Measurements from ENCODE around the gene IGSF22. TPM values are rescaled to one million over a fixed set of nuclear protein-coding genes. Genes with fewer than 3 reads are reported as not detected.
"Not testable (repeated sequence)": the region's sequence is repeated elsewhere in the genome, so short reads cannot be mapped to it uniquely, and the experiment has no call there.

Gene IGSF22
- total RNA-seq, 1 experiment from 2014 or later = 0.08 TPM

- Histone ChIP-seq H3K27ac (peak overlapping the region; percentile 90), H3K27me3 (no peaks in the 10 kb centered on the region), H3K4me1 (peaks cover 43% of the 10 kb centered on the region), H3K9me3 (replicated peaks) (no peaks in the 10 kb centered on the region), H3K36me3 (no peaks in the 10 kb centered on the region), H3K4me3 (peak overlapping the region; percentile 79)
- no peak for DNase-seq
Measured at GRCh38 chr11:18699269-18699596, 26.8 kb downstream of the IGSF22 start.

GRCh38 chr11:18698341-18699268, 27.4 kb downstream of the IGSF22 start, which contains the start of gene TMEM86A:
Gene TMEM86A (plus strand): TSS chr11:18698779. CDS start chr11:18698887, 108 bp downstream.
- peak; percentile 93 to 95 for DNase-seq
- peaks cover 40% of the 10 kb centered on the region for H3K4me1 ChIP-seq
- no peaks in the 10 kb centered on the region for H3K36me3 ChIP-seq
- H3K27ac ChIP-seq = peak within 1 kb of the TSS; percentile 90
- no peaks in the 10 kb centered on the region for H3K27me3 ChIP-seq
- H3K4me3 ChIP-seq = peak within 1 kb of the TSS; percentile 79
- H3K9me3 ChIP-seq (replicated peaks) = no peaks in the 10 kb centered on the region

GRCh38 chr11:18697576-18697975, 28.4 kb downstream of the IGSF22 start:
- no peak for DNase-seq
- peaks cover 40% of the 10 kb centered on the region for H3K4me1 ChIP-seq
- H3K27ac ChIP-seq = no peak overlapping the region
- no peaks in the 10 kb centered on the region for H3K36me3 ChIP-seq
- no peaks in the 10 kb centered on the region for H3K27me3 ChIP-seq
- H3K4me3 ChIP-seq = no peak overlapping the region
- no peaks in the 10 kb centered on the region for H3K9me3 ChIP-seq (replicated peaks)

GRCh38 chr11:18696638-18697225, 29.3 kb downstream of the IGSF22 start:
- Histone ChIP-seq H3K27ac (no peak overlapping the region), H3K4me3 (no peak overlapping the region), H3K36me3 (no peaks in the 10 kb centered on the region), H3K9me3 (replicated peaks) (no peaks in the 10 kb centered on the region), H3K4me1 (peaks cover 42% of the 10 kb centered on the region), H3K27me3 (no peaks in the 10 kb centered on the region)
- DNase-seq = no peak

- Histone ChIP-seq H3K27me3 (peaks cover 1% of the 10 kb centered on the region; the same call in 1 of the 2 replicates), H3K4me3 (no peak overlapping the region), H3K27ac (peak overlapping the region; percentile 47), H3K9me3 (replicated peaks) (no peaks in the 10 kb centered on the region), H3K36me3 (no peaks in the 10 kb centered on the region), H3K4me1 (peaks cover 20% of the 10 kb centered on the region)
- peak; percentile 57 to 70 for DNase-seq
Measured at GRCh38 chr11:18692941-18693760, 32.8 kb downstream of the IGSF22 start.

GRCh38 chr11:18691467-18692140, 34.4 kb downstream of the IGSF22 start:
- peaks cover 16% of the 10 kb centered on the region for H3K4me1 ChIP-seq
- not testable (repeated sequence) for H3K36me3 ChIP-seq; H3K4me3 ChIP-seq; H3K9me3 ChIP-seq (replicated peaks); DNase-seq; H3K27ac ChIP-seq; H3K27me3 ChIP-seq

GRCh38 chr11:18684267-18684666, 41.7 kb downstream of the IGSF22 start:
- no peaks in the 10 kb centered on the region for H3K36me3 ChIP-seq
- no peak for DNase-seq
- no peaks in the 10 kb centered on the region for H3K4me1 ChIP-seq

GRCh38 chr11:18682466-18682865, 43.5 kb downstream of the IGSF22 start:
- H3K27ac ChIP-seq = no peak overlapping the region
- H3K4me1 ChIP-seq = no peaks in the 10 kb centered on the region
- peaks cover 13% of the 10 kb centered on the region; the same call in 1 of the 2 replicates for H3K27me3 ChIP-seq
- no peak for DNase-seq
- no peak overlapping the region for H3K4me3 ChIP-seq
- H3K9me3 ChIP-seq (replicated peaks) = no peaks in the 10 kb centered on the region
- no peaks in the 10 kb centered on the region for H3K36me3 ChIP-seq

More at GRCh38 chr11:18684267-18684666, 41.7 kb downstream of the IGSF22 start:
- no peak overlapping the region for H3K4me3 ChIP-seq
- peaks cover 18% of the 10 kb centered on the region for H3K27me3 ChIP-seq
- H3K9me3 ChIP-seq (replicated peaks) = no peaks in the 10 kb centered on the region
- no peak overlapping the region for H3K27ac ChIP-seq

- peaks cover 13% of the 10 kb centered on the region; the same call in 1 of the 2 replicates for H3K27me3 ChIP-seq
- H3K27ac ChIP-seq; H3K36me3 ChIP-seq; H3K4me1 ChIP-seq; H3K4me3 ChIP-seq; H3K9me3 ChIP-seq (replicated peaks); DNase-seq: not testable (repeated sequence)
Measured at GRCh38 chr11:18681949-18682348, 44.0 kb downstream of the IGSF22 start.

- H3K4me1 ChIP-seq = no peaks in the 10 kb centered on the region
- H3K27ac ChIP-seq = no peak overlapping the region
- no peak for DNase-seq
- no peak overlapping the region for H3K4me3 ChIP-seq
- H3K9me3 ChIP-seq (replicated peaks) = no peaks in the 10 kb centered on the region
- H3K36me3 ChIP-seq = no peaks in the 10 kb centered on the region
- H3K27me3 ChIP-seq = 0 out of 2 replicates have a peak, but pooled peaks cover 3% of the 10 kb centered on the region
Measured at GRCh38 chr11:18677560-18677959, 48.4 kb downstream of the IGSF22 start.

GRCh38 chr11:18676803-18677202, 49.2 kb downstream of the IGSF22 start:
- no peak for DNase-seq
- Histone ChIP-seq H3K4me3 (no peak overlapping the region), H3K27ac (no peak overlapping the region), H3K27me3 (0 out of 2 replicates have a peak, but pooled peaks cover 3% of the 10 kb centered on the region), H3K36me3 (no peaks in the 10 kb centered on the region), H3K4me1 (no peaks in the 10 kb centered on the region), H3K9me3 (replicated peaks) (no peaks in the 10 kb centered on the region)

GRCh38 chr11:18672209-18672608, 53.8 kb downstream of the IGSF22 start:
- H3K27me3 ChIP-seq, DNase-seq: not testable (repeated sequence)

GRCh38 chr11:18671246-18671645, 54.7 kb downstream of the IGSF22 start:
- H3K27me3 ChIP-seq = 0 out of 2 replicates have a peak, but pooled peaks cover 3% of the 10 kb centered on the region
- no peaks in the 10 kb centered on the region for H3K36me3 ChIP-seq
- DNase-seq = no peak
- no peak overlapping the region for H3K4me3 ChIP-seq
- no peaks in the 10 kb centered on the region for H3K9me3 ChIP-seq (replicated peaks)
- no peaks in the 10 kb centered on the region for H3K4me1 ChIP-seq
- H3K27ac ChIP-seq = no peak overlapping the region

More at GRCh38 chr11:18672209-18672608, 53.8 kb downstream of the IGSF22 start:
- not testable (repeated sequence) for H3K27ac ChIP-seq; H3K9me3 ChIP-seq (replicated peaks); H3K4me3 ChIP-seq; H3K36me3 ChIP-seq; H3K4me1 ChIP-seq

GRCh38 chr11:18669711-18670110, 56.3 kb downstream of the IGSF22 start:
- Histone ChIP-seq H3K4me3 (no peak overlapping the region), H3K27me3 (no peaks in the 10 kb centered on the region)

More at GRCh38 chr11:18669711-18670110, 56.3 kb downstream of the IGSF22 start:
- H3K27ac ChIP-seq = no peak overlapping the region
- peak; percentile 23 to 44 for DNase-seq
- no peaks in the 10 kb centered on the region for H3K36me3 ChIP-seq
- H3K9me3 ChIP-seq (replicated peaks) = no peaks in the 10 kb centered on the region
- no peaks in the 10 kb centered on the region for H3K4me1 ChIP-seq

Measured in SJCRH30 (cell line).